ENCODE results near the gene NT5C2.
"Not testable (repeated sequence)": the region's sequence is repeated elsewhere in the genome, so short reads cannot be mapped to it uniquely, and the experiment has no call there.

NT5C2 gene

DNA sequence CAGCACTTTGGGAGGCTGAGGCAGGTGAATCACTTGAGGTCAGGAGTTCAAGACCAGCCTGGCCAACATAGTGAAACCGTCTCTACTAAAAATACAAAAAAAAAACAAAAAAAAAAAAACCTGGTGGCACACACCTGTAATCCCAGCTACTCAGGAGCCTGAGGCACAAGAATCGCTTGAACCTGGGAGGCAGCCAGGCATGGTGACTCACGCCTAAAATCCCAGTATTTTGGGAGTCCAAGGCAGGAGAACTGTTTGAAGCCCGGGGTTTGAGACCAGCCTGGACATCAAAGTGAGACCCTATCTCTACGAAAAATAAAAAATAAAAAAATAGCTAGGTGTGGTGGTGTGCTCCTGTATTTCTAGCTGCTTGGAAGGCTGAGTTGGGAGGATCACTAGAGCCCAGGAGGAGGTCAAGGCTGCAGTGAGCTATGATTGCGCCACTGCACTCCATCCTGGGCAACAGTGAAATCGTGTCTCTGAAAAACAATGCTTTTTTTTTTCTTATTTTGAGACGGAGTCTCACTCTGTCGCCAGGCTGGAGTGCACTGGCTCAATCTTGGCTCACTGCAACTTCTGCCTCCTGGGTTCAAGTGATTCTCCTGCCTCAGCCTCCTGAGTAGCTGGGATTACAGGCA is 29.2 kb downstream of the NT5C2 start:
- not testable (repeated sequence) for DNase-seq (ENCODE audit: low read depth)

DNA sequence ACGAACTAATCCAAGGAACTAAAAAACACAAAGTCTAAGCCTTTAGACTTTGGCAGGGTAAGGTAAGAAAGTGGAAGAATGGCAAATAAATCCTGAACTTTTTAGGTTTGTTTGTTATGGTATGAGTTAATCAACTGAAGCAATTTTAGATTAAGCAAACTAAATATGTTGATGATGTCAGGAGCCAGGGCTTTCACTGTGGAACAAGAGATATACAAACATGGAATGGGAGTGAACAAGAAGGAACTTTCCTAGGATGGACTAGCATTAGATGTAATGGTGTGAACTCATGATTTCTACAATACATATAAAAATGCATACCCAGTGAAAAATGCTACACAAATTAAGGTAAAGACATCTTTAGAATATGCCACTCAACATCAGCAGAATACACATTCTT is 35.8 kb downstream of the NT5C2 start:
- no peak for DNase-seq (ENCODE audit: low read depth)

DNA sequence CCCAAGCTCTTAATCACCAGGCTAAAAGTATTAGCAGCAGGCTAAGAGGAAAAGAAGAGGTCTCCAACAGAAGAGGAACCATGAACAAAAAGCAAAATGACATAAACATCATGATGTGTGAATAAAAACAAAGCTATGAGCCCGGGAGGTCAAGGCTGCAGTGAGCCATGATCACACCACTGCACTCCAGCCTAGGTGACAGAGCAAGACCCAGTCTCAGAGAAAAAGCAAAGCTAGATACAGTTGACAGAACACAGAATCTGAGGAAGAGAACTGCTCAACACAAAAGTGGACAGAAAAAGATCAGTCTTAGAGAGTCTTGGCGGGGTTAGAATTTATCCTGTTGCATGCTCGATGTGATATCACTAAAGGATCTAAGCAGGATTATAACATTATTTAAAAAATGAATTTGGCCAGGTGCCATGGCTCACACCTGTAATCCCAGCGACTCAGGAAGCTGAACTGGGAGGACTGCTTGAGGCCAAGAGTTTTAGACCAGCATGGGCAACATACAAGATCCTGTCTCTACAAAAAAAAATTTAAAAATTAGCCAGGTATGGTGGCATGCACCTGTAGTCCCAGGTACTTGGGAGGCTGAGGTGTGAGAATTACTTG is 37.5 kb downstream of the NT5C2 start:
- DNase-seq (ENCODE audit: low read depth) = no peak

- DNase-seq (ENCODE audit: low read depth) = no peak
These were observed 38.4 kb downstream of the NT5C2 start for GRCh38 chr10:103154521-103155299.

DNA sequence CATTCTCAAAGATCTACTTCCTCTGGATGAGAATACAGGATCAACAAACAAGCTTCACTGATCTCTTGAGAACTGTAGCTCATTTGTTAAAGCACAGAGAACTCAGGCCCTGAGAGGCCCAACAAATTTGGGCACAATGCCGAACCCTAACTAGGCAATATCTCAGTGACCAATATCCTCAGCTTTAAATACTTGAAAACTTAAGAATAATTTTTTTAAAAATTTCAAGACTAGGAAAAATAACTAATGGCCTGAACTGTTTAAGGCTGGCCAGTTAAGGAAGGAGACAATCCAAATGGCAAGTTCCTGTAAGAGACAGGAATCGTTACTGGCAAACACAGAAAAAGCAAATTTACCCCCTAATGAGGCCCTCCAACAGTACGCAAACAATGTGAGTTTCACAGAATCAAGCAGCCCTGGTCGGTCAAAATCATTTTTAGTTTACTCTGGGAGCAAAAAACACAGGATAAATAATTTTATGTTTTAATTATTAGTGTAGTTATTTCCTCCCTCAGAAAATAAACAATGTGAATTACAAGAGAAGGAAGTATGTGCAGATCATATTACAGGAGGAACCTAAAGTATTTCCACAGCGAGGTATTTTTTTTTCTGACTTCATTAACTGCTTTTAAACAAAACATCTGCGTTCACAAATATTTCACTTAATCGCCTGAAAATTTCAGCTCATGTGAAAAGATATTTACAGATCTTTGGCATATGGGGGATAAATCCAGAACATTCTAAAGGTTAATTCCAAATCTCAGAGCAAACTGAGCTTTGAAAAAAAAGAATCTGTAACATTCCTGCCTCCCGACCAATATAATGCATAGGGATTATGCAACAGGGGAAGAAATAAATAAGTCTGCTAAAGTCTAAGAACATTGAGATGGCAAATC is 39.5 kb downstream of the NT5C2 start:
- DNase-seq (ENCODE audit: low read depth) = no peak

- no peak for DNase-seq (ENCODE audit: low read depth)
These were observed 43.0 kb downstream of the NT5C2 start for GRCh38 chr10:103149991-103150622.

DNA sequence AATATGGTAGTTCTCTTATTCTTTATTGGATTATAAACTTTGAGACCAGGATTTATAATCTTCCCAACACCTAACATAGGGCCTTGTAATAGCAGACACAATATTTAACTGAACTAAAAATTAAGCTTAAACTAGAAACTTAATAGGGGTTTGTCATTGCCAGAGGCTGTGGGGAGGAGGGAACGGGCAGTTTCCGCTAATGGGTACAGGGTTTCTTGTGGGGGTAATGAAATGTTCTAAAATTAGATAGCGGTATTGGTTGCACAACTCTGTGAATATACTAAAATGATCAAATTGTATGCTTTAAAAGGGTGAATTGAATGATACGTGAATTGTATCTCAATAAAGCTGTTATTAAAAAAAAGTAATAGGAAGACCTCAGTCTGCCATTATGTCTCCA is 45.4 kb downstream of the NT5C2 start:
- no peak for DNase-seq (ENCODE audit: low read depth)

GRCh38 chr10:103145860-103146466 is 47.1 kb downstream of the NT5C2 start:
- DNase-seq (ENCODE audit: low read depth) = no peak

- no peak for DNase-seq (ENCODE audit: low read depth)
These were observed 48.0 kb downstream of the NT5C2 start for GRCh38 chr10:103145046-103145445.

DNA sequence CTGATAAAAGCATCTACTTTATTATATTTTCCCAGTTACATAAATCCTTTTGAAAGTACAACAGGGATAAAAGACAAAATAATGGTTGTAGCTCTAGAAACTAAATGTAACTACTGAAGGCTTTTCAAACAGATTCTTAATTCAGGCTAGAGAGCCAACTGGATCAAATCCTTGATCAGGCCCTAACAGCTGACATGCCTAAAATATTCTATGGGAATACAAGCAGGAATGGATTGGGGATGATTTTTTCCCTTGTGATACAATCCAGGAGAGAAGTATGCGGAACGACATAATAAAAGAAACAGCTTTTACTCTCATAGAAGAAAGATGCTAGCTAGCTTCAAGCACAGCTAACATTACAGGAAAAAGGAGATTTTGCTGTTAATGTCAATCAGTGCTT is 49.0 kb downstream of the NT5C2 start:
- no peak for DNase-seq (ENCODE audit: low read depth)

GRCh38 chr10:103143641-103144040 is 49.4 kb downstream of the NT5C2 start:
- not testable (repeated sequence) for DNase-seq (ENCODE audit: low read depth)

DNA sequence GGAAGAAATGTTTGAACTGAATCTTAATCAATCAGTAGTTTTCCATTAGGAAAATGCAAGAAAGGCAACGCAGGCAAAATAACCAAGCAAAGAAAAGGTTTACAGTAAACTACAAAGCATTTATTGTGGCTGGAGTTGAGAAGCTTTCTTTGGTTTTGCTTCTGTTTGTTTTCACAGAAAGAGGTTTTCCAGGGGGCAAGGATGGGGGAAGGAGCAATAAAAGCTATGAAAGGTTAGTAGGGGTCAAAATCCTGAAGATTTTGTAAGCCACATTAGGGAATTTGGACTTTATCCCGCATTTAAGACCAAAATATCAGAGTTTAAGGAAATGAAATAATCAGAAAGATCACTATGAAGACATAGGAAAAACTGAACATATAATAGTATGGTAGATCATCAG is 51.1 kb downstream of the NT5C2 start:
- no peak for DNase-seq (ENCODE audit: low read depth)

GRCh38 chr10:103140469-103140868 is 52.6 kb downstream of the NT5C2 start:
- no peak for DNase-seq (ENCODE audit: low read depth)

- DNase-seq (ENCODE audit: low read depth) = no peak
These were observed 53.3 kb downstream of the NT5C2 start for GRCh38 chr10:103139803-103140202.

- not testable (repeated sequence) for DNase-seq (ENCODE audit: low read depth)
These were observed 57.9 kb downstream of the NT5C2 start for GRCh38 chr10:103135168-103135567.

DNA sequence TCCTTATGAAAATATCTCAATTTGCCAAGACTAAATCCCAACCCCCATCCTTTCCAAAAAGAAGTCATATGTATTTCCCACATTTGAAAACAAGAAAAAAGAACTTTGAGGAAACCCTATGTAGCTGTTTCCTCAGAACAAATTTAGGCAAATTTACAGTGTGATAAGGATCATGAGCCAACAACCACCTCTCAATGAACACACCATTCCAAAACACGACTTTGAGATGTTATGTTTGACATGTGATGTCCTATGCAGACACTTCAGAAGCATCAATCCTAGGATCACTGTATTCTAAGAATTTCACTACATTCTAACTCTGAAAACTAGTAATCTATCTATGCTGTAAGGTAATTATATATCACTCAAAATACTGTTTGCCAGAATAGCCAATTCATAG is 62.2 kb downstream of the NT5C2 start:
- no peak for DNase-seq (ENCODE audit: low read depth)

DNA sequence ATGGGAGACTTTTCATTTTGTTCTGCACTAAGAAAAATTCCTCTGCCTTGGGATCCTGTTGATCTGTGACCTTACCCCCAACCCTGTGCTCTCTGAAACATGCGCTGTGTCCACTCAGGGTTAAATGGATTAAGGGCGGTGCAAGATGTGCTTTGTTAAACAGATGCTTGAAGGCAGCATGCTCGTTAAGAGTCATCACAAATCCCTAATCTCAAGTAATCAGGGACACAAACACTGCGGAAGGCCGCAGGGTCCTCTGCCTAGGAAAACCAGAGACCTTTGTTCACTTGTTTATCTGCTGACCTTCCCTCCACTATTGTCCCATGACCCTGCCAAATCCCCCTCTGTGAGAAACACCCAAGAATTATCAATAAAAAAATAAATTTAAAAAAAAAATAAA is 62.9 kb downstream of the NT5C2 start:
- DNase-seq (ENCODE audit: low read depth) = not testable (repeated sequence)

DNA sequence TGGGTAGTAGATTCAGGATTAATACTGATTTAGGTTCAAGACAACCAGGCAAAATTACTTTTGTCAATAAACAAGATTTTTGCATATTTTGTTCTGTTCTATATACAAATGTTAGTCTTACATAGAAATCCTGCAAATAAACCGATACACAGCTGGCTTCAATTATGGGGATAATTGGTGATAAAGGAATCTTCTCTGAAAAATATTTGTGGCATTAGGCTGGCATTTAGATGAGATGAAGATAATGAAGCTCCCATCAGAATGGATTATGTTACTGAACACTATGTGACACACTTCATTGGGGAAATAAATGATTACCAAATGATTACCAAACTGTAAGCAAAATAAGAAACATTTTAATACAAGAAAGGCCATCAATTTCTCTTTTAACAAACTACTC is 65.8 kb downstream of the NT5C2 start:
- no peak for DNase-seq (ENCODE audit: low read depth)

DNA sequence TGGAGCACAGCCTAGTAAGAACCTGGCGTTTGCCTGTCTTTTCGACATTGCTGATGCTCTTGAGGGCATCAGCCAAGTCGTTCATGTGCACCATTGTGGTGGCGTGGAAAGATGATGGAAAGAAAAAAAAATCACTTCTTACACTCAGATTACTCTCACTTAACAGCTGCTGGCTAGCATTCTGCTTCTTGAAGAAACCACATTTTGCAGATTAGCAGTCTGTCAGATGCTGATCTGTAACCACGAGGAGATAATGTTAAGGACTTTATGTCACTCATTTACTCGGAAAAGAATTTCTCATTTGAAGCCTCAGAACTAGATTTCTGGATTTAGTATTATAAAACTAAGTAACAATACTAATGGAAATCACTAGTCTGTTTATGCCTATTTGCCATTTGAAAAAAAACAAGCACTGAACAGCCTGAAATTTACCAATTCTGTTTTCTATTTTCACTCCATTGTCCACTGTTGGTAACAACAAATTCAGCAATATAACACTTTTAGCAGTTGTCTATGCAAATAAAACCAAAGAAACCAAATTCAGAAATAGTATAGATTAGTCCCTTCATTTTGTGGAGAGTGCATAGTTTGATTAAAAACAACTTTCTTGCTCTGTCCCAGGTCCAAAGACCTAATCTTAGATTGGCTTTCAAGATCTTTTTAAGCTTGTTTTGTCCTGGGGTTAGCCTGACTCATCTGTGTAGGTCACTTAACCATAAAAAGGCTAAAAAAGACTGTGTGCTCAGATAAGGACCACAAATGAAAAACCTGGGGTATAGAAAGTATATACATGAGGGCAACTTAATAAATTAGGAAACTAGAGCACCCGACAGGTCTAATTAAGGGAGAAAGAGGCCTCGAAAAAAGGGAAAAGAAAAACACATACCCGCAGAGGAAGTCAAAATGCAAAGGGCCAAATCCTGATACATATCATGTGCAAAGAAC is 67.5 kb downstream of the NT5C2 start:
- DNase-seq (ENCODE audit: low read depth) = no peak

DNA sequence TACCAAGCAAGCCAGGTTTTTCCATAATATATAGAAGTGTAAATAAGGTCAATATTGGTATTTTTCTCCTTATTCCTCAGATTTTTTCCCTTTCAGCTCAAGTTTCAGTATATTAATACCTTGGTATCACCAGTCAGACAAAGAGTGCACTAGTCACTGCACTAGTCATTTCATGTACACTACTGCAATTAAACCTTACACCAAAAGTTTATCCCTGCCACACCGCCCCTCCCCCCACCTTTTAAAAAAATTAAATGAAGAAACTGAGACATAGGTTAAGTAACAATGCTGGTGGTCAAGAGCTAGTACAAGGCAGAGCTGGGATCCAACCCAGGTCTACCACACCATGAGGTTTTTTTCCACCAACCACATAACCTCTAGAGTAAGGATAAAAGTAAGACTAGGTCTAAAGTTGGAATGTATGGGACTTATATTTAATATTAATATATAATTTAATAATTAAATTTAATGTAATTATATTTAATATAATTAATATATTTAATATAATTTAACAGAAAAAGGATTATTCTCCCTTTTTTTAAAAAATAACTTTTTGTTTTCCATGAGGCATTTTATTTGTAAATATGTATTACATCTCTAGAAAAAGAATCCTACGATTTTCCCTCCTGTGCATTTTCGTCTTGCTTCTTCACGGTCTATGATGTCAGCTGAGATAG is 68.5 kb downstream of the NT5C2 start:
- DNase-seq (ENCODE audit: low read depth) = no peak
